DMS53 treated with DMSO at 0.1 percent for 48 hours (cell line): ENCODE measurements around the gene STRN.
"Not testable (repeated sequence)": the region's sequence is repeated elsewhere in the genome, so short reads cannot be mapped to it uniquely, and the experiment has no call there.

Experiments used
- DNase-seq: peaks from one replicate; lab custom pipeline; 2025; ENCODE audit not compliant: unreplicated experiment; lab: John Stamatoyannopoulos, UW

Gene STRN

DNA sequence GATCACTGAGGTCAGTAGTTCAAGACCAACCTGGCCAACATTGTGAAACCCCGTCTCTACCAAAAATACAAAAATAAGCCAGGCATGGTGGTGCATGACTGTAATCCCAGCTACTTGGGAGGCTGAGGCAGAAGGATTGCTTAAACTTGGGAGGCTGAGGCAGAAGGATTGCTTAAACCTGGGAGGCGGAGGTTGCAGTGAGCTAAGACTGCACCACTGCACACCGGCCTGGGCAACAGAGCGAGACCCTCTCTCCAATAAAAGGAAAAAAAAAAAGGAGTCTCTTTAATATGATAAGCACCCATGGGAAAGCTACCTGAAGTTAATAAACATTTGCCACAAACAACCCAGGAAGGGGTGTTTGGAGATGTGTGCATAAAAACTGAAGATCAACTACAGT, 2.6 kb downstream of the STRN start:
- no peak for DNase-seq

DNA sequence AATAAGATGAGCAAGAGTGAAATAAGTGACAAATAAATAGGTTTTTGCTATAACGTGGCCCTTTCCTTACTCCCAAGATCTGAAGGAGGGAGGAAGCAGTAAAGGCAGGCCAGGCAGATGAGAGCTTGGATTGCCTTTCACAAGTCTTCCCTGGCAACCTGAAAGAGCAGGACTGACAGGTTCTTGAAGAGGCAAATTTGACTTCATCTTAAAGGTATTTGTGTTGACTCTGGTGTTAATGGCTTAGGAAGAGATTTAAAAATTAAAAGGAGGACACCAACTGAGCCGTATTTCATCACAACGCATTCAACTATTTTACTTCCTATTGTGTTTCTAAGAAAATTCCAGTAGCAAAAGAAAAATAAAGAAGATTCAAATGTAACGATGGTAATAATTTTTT, 3.2 kb downstream of the STRN start:
- no peak for DNase-seq

DNA sequence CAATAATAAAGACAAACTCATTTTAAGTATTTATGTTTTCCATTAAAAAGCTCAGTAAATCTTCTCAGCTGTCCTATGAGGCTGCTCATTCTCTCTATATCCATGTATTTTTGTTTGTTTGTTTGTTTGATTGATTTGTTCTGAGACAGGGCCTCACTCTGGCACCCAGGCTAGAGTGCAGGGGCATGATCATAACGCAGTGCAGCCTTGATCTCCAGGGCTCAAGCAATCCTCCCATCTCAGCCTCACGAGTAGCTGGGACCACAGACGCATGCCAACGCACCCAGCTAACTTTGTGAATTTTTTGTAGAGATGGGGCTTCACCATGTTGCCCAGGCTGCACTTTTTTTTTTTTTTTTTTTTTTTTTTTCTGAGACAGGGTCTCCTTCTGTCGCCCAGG, 5.6 kb downstream of the STRN start:
- no peak for DNase-seq

DNA sequence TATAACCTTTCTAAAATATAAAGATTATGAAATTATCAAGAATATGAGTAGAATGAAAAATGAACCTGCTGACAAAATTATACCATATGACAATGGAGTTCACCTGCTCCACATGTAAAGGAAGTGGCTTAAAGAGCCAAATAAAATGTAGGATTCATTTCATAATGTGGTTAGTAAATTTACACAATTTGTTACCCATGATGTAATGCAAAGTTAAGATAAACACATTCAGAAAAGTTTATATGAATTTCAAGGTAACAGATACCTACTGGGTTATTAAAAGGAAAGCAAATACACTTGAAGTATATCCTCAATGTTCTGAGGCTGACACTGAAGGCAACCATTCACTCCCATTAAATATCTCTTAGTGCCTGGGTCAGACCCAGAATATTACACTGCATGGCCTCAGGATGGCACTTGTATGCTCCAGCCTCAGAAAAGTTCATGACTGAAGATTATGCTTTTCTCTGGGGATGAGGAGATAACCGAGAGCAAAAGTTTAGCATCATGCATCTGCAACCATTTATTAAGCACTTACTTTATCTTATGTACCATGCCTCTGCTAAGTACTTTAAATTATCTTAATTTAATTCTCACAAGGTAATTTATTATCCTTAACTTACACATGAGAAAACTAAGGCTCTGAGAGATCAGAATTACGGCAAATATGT, 6.2 kb downstream of the STRN start:
- no peak for DNase-seq

DNA sequence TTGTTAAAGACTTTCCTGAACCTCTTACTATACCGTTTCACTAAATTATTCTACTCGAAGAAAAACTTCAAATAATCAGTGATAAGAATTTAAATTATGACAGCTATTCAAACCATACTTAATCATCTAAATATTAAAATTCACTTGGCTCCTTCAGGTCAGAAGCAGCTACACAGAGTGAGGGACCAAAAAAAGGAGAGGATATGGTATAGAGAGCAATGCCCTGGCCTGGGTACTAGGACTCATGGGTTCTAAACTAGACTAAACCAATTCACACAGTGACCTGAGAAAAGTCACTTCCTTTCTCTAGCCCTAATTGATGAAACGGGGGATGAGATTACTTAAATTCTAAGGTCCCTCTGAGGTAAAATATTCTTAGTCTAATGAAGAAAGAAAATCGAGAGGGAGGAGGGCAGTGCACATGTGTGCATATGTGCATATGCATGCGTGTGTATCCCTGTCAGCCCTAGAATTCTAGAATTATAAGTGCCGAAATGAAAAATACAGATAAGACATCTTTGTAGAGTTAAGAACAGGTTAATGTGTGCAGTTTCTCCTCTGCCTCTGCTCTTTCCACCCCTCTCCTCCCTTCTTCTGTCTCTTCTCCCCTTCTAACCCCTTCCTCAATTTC, 11.2 kb downstream of the STRN start:
- no peak for DNase-seq

DNA sequence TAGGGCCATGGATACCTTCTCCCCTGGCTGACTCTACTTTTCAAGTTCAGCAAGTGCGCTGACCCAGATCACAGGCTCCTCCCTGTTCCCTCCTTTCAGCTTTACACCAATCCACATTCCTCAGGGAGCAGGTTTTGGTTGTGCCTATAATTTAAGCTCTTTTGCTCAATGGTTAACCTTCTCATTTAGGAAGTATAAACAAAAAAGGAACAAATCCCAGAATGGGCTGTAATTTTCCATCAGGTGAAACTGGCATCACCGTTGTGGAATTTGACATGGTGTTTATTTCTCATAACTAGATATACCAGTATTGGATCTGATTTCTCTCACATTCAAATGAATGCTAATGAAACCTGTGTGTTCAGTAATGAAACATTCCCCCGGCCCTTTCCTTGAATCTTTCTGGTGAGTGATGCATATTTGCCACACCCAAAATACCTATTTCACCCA, 13.6 kb downstream of the STRN start:
- no peak for DNase-seq

DNA sequence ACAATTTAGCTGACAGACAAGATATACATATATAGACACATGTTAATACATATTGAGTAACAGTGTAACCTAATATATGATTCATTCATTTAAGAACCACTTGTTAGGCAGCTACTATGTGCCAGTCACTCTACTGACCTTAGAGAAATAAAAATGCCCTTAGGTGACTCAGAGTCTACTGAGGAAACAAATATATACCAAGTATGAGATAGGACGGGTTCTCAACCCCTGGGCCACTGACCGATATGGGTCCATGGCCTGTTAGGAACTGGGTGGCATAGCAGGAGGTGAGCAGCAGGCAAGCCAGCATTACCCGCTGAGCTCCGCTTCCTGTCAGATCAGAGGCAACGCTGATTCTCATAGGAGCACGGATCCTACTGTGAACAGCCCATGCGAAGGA, 14.8 kb downstream of the STRN start:
- no peak for DNase-seq

DNA sequence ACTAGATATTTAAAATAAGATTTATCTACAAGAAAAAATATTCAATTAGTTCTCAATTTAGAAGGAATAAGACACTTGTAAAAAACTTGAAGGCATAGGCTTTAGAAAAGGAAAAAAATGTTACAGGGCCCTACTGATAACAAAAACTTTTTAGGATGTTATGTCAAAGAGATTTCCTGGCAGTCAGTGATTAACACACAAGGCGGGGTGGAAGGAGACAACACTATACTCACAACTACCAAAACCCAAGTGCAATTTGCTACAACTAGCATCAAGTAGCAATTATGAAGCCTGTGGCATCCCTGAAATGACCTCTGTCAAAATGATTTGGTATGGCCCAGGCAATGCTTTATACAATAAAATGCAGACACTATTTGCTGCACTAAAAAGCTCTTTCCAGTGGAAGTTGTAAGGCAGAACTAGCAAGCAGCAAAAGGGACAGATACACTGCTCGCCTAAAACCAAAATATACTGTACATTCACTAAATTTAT, 15.3 kb downstream of the STRN start:
- no peak for DNase-seq

DNA sequence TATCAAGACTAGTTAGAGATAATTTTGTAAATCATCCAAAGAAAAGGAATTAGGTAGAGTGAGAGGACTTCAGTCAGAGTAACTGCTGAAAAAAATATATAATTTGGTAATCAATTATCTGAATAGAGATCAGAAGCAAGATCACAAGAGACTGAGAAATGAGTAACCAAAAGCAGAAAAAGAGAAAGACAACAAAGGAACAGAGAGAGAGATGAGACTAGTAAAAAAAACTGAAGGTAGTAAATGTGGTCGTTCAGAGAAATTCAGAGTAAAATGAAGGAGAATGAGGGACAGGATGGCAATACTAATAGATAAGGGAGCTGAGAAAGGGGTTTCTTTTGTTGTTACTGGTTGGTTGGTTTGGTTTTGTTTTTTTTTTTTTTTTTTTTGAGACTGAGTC, 16.5 kb downstream of the STRN start:
- DNase-seq = no peak

DNA sequence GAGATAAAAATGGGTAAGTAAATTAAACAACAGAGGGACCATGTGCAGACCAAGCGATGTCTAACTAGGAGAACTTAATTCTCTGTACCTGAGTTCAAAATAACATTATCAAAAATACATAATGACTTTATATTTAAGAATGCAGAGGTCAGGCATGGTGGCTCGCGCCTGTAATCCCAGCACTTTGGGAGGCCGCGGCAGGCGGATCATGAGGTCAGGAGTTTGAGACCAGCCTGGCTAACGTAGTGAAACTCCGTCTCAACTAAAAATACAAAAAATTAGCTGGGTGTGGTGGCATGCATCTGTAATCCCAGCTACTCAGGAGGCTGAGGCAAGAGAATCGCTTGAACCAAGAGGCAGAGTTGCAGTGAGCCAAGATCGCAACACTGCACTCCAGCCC, 21.1 kb downstream of the STRN start:
- not testable (repeated sequence) for DNase-seq

DNA sequence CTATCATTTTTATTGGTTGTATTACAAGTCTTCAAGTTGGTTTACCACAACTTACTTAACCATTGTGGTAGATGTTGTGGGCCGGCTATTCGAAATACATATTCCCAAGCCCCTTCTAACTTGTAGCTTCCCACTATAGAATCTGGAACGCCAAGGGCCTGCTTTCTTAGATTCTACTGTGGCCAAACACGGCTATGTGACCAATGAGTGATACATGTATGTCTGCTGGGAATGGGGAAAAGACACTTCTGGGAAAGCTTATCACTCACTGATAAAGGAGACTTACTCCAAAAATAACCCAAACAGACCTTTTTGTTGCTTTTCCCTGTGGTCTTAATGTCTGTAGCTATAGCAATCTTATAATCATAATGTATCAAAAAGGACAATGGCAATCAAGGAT, 24.5 kb downstream of the STRN start:
- no peak for DNase-seq

DNA sequence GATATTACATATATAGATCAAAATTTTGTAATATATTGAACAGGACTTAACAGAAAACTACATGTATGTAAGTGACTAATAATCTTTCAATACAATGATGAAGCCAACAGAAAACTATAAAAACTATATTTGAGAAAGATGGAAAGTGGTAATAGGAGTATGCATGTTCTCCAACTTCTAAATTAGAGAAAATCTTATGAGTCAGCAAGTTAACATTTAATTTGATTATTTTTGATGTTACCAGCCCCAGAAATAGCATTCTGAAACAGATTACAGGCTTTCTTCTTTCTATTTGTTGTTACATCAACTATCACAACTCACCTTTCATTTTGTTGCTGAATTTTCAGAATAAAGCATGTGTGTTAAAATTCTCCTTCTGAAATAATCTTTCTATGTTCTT, 29.8 kb downstream of the STRN start:
- DNase-seq = not testable (repeated sequence)

DNA sequence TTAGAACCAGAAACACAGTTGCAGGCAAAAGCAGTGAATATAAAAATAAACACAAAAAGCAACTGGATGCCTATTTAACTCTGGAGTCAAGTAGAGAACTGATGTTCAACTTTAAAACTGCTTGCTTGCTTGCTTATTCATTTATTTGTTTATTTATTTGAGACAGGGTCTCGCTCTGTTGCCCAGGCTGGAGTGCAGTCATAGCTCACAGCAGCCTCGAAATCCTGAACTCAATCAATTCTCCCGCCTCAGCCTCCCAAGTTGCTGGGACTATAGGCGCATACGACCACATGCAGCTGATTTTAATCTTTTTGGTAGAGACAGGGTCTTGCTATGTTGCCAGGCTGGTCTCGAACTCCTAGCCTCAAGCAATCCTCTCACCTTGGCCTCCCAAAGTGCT, 34.6 kb downstream of the STRN start:
- DNase-seq = not testable (repeated sequence)

DNA sequence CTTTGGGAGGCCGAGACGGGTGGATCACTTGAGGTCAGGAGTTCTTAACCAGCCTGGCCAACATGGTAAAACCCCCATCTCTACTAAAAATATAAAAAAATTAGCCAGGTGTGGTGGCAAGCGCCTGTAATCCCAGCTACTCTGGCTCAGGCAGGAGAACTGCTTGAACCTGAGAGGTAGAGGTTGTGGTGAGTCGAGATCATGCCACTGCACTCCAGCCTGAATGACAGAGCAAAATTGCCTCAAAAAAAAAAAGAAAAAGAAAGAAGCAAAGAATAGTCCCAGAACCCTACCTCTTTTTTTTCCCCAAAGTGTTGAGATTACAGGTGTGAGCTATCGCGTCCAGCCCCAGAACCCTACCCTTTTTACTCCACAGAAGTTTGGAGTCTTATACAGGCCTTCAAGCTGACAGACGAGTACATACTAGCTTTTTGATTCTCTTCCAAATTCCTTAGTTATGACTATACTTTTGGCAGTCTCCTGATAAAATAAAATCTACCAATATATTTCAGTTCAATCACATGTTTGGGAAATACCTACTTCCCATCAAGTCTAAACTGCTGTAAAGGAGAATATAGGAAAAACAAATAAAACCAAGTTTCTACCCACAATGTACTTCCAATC, 35.4 kb downstream of the STRN start:
- DNase-seq = not testable (repeated sequence)

DNA sequence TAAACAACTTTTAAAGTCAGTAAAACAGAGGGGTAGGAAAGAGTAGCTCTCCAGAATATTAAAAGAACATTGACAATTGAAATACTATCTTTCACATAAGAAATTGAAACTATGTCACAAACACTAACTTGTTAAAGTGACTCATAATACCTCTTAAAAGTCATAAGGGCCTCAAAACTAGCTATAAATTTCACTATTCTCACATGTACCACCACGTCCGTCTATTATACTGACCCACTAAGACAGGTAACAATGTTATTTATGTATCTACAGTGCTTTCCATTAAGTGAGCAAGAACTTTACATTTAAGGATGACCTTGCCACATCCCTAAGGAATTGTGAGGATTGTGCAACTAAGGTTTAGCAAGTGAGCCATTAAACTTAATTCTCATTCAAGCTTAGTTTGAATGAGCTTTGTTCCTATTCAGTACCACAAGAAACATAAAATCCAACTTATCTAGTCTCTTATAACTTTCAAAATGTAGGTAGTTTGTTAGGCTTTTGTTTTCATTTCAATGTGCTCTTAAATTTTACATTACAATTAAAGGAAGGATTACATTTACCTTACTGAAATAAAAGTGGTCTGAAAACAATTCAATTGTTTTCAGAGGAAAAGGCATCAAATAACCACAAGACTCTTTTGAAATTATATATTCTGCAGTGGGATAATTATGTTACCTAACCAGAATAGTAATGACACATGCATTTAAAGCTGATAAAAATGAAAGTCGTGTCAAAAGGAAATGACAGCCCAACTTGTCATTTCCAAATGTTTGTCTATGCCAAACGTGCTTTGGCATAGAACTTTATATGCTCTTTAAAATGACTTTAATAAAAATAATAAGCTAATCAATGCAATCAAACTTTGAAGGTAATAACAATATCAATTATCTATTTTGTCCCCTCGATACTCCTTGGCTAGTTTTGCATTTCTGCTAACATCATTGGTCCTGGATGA, 39.9 kb downstream of the STRN start:
- DNase-seq = not testable (repeated sequence)

DNA sequence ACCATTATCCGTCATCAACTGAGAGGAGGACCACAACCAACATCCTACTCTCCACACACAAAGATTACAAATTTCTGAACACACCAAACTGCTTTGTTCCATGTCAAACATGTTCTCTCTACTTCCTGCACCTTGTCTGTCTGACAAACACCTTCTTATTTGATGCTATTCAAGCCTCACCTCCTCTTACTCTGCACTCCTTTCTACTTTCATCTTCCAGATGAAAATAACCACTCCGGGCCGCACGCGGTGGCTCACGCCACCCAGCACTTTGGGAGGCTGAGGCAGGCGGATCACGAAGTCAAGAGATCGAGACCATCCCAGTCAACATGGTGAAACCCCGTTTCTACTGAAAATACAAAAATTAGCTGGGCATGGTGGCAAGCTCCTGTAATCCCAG, 43.7 kb downstream of the STRN start:
- DNase-seq = not testable (repeated sequence)

DNA sequence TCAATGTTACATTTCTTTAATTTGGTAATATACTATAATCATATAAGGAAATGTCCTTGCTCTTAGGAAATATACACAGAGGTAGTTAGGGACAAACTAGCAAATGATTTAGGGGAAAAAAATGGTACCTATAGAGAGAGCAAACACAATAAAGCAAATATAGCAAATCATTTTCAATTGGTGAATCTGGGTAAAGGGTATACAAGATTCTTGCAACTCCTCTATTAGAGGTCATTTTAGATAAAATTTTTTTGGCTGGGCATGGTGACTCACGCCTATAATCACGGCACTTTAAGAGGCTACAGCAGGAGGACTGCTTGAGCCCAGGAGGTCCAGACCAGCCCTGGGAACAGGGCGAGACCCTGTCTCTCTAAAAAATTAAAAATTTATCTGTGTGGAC, 44.4 kb downstream of the STRN start:
- DNase-seq = no peak

DNA sequence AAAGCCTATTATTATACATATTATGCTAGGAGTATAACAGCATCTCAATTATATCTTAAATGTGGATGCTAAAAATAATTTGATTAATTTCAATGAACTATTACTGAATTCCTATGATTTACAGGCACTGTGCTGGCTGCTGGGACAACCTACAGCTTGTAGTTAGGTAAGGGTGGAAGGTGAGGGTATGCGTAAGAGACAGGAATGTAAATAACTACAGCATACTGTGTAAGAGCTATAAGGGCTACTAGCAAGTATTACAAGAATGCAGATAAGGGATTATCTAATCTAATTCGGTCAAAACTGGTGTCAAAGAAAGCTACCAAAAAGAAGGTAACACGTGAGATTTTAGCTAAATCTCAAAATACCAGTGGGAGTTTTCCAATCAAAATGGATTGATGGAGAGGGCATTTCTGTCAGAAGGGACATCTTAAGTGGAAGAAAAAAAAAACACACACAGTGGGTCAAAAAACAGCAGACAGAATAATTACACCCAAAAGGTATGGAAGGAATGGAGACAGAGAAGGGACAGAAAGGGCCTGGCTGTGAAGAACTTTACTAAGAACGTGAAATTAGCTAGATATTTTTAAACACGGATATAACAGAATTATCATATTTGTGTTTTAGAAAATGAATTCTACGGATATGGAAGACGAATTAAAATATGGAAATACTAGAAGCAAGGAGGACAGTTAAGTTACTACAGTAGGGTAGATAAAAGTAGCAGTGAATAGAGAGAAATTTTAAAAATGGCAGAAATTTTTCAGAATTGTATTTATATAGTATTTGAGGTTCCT, 47.1 kb downstream of the STRN start:
- DNase-seq = no peak

DNA sequence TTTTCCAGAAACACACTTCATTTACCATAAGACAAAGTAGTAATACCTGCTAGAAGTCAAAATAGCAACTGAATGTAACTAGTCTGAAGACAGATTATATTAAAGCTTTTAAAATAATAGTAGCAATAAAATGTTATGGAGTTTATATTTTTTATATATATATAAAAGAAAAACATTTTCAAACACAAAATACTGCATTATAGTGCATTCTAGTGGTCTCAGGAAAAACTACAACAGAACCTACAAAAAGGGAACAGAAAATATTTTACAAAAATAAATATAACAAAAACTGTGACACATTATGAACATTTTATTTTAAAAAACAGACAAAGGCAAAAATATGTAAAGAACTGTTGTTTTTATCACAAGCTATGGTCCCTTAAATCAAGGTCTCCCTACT, 48.0 kb downstream of the STRN start:
- no peak for DNase-seq

DNA sequence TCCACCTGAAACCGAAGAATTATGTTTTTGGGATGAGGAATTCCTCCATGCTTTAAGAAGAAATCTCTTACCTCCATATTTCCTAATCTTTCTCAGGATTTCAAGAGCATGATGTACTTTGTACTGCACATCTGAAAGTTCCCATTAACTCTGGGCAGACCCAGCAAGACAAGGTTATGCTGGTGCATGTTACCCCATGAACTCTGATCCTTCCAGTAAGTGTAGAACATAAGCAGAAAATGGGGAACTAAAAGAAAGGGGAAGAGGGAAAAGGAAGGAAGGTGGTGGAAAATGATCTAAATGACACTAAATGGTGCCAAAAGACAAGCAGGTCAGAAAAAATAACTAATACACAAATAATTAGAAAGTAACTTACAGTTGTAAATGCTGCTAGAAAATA, 50.7 kb downstream of the STRN start:
- no peak for DNase-seq
